Natural killer cell (primary cell): ENCODE results near the gene SPRYD3. TPM values are rescaled to one million over a fixed set of nuclear protein-coding genes. Genes with fewer than 3 reads are reported as not detected.

Experiments used
- ATAC-seq, 3 donors: fragments of 150-1000 bp in 2 of 3; fragments of 200-7000 bp in 1 of 3; cut with Tn5 transposase; 1 replicate in 1 of 3; 2 replicates in 2 of 3; pipeline ENCODE4 v1.10.0; 2021; ENCODE audit warnings: mild to moderate bottlenecking in 2 of 3, moderate library complexity in 2 of 3
- DNase-seq, 2 donors: peaks; one replicate each; pipeline versions ENCODE4 v3.0.0 to v3.0.0-alpha.2; 2013 to 2021; ENCODE audit warnings: mixed read lengths in 1 of 2
- H3K27ac ChIP-seq: one replicate; pipeline ENCODE4 v1.5.1; 2013; ENCODE audit warnings: mild to moderate bottlenecking, low read length
- H3K27me3 ChIP-seq: one replicate; pipeline ENCODE4 v1.6.1; 2013; ENCODE audit warnings: low read length; ENCODE audit not compliant: control insufficient read depth, insufficient read depth
- H3K36me3 ChIP-seq: one replicate; pipeline ENCODE4 v1.6.1; 2013; ENCODE audit warnings: low read length; ENCODE audit not compliant: control insufficient read depth, insufficient read depth
- H3K4me1 ChIP-seq: one replicate; pipeline ENCODE4 v1.6.1; 2013; ENCODE audit warnings: low read length; ENCODE audit not compliant: control insufficient read depth, insufficient read depth
- H3K4me3 ChIP-seq: one replicate; pipeline ENCODE4 v1.5.1; 2013; ENCODE audit warnings: low read length
- H3K9me3 ChIP-seq: one replicate; pipeline ENCODE4 v1.6.1; 2013; ENCODE audit warnings: low read length; ENCODE audit not compliant: control insufficient read depth, insufficient read depth
- H3K27ac Mint-ChIP-seq, 2 donors: one replicate each; pipeline ENCODE4 v1.8.0; 2022; ENCODE audit warnings: mild to moderate bottlenecking in 2 of 2, mixed read lengths in 2 of 2, moderate library complexity in 1 of 2
- H3K27me3 Mint-ChIP-seq, 2 donors: one replicate each; pipeline ENCODE4 v1.8.0; 2022; ENCODE audit warnings: low read depth in 2 of 2, mixed read lengths in 2 of 2
- H3K36me3 Mint-ChIP-seq: one replicate; pipeline ENCODE4 v1.8.0; 2022; ENCODE audit warnings: mixed read lengths
- H3K4me1 Mint-ChIP-seq, 2 donors: one replicate each; pipeline ENCODE4 v1.8.0; 2022; ENCODE audit warnings: mixed read lengths in 2 of 2
- H3K4me3 Mint-ChIP-seq: one replicate; pipeline ENCODE4 v1.8.0; 2022; ENCODE audit warnings: mild to moderate bottlenecking, moderate library complexity, mixed read lengths
- H3K9me3 Mint-ChIP-seq, 2 donors: one replicate each; pipeline ENCODE4 v1.8.0; 2022; ENCODE audit warnings: mixed read lengths in 2 of 2
- CTCF ChIP-seq: fragments of 200-600 bp; IDR thresholded peaks from one replicate; pipeline ENCODE4 v1.8.0; 2022; ENCODE audit warnings: antibody characterized with exemption
- WGBS: methylation state at CpG from one replicate; pipeline ENCODE4 v1.1.7; 2013; ENCODE audit warnings: missing lambda C conversion rate; ENCODE audit not compliant: insufficient coverage; 5-methylcytosine and 5-hydroxymethylcytosine counted together
- intact Hi-C: fragments of 100-400 bp; cut with micrococcal nuclease; formaldehyde crosslinking; loops from one replicate; pipeline ENCODE4 v1.14.2; 2022
- total RNA-seq, 4 donors: library from RNA; stranded (reverse); fragments of 120-200 nt in 1 of 4; gene quantifications; one replicate each; pipeline versions ENCODE4 v1.2.3 to v1.2.4, GENCODE V29; 2013 to 2022

The SPRYD3 gene
- total RNA-seq, 3 donors from 2014 or later (not counting 1 experiment from before 2014, with no cell fraction given), result 32.6 to 48.0 (median 42.6) TPM

- Mint-ChIP-seq H3K27ac (no peak overlapping the region), H3K4me1 (no peaks in the 10 kb centered on the region), H3K27me3 (peaks cover 8 to 20% of the 10 kb centered on the region in 2 donors), H3K36me3 (no peaks in the 10 kb centered on the region), H3K4me3 (no peak overlapping the region), H3K9me3 (no peaks in the 10 kb centered on the region)
- Histone ChIP-seq H3K9me3 (no peaks in the 10 kb centered on the region), H3K27ac (no peak overlapping the region), H3K4me1 (peaks cover 4% of the 10 kb centered on the region), H3K27me3 (no peaks in the 10 kb centered on the region), H3K36me3 (no peaks in the 10 kb centered on the region), H3K4me3 (no peak overlapping the region)
- intact Hi-C loops, result no loop called here
- 97% methylated on average over 6 of the region's 6 CpGs for WGBS
- no peak for ATAC-seq
- TF ChIP-seq CTCF, result no peak
- no peak for DNase-seq
These were observed 10.9 kb upstream of the SPRYD3 start for GRCh38 chr12:53090105-53090504.

GRCh38 chr12:53086361-53086760 is 7.2 kb upstream of the SPRYD3 start:
- H3K4me3 ChIP-seq, result no peak overlapping the region
- H3K27ac Mint-ChIP-seq, result no peak overlapping the region
- no peaks in the 10 kb centered on the region for H3K36me3 Mint-ChIP-seq
- no peak for ATAC-seq
- TF ChIP-seq CTCF, result no peak
- H3K27me3 ChIP-seq, result no peaks in the 10 kb centered on the region
- H3K9me3 ChIP-seq, result no peaks in the 10 kb centered on the region
- no peak overlapping the region for H3K27ac ChIP-seq
- no peak overlapping the region for H3K4me3 Mint-ChIP-seq
- no peaks in the 10 kb centered on the region for H3K4me1 Mint-ChIP-seq
- no peaks in the 10 kb centered on the region for H3K36me3 ChIP-seq
- peaks cover 8 to 12% of the 10 kb centered on the region in 2 donors for H3K27me3 Mint-ChIP-seq
- no peaks in the 10 kb centered on the region for H3K9me3 Mint-ChIP-seq
- DNase-seq, result no peak
- intact Hi-C loops, result no loop called here
- H3K4me1 ChIP-seq, result no peaks in the 10 kb centered on the region
- 91% methylated on average over 1 of the region's 3 CpGs for WGBS

GRCh38 chr12:53082637-53083175 is 3.5 kb upstream of the SPRYD3 start:
- intact Hi-C loops, result no loop called here
- no peaks in the 10 kb centered on the region for H3K9me3 Mint-ChIP-seq
- H3K4me3 Mint-ChIP-seq, result no peak overlapping the region
- Histone ChIP-seq H3K4me3 (no peak overlapping the region), H3K9me3 (no peaks in the 10 kb centered on the region), H3K36me3 (no peaks in the 10 kb centered on the region), H3K27ac (no peak overlapping the region), H3K27me3 (no peaks in the 10 kb centered on the region), H3K4me1 (peaks cover 16% of the 10 kb centered on the region)
- peaks cover 7 to 8% of the 10 kb centered on the region in 2 donors for H3K27me3 Mint-ChIP-seq
- ATAC-seq (no peak), DNase-seq (no peak)
- no CpG with 5 or more reads among the region's 2 CpGs for WGBS
- H3K36me3 Mint-ChIP-seq, result no peaks in the 10 kb centered on the region
- peaks cover 24 to 26% of the 10 kb centered on the region in 2 donors for H3K4me1 Mint-ChIP-seq
- TF ChIP-seq CTCF, result no peak
- no peak overlapping the region for H3K27ac Mint-ChIP-seq
